Suprapubic skin (tissue), 4 donors: Measurements from ENCODE around the gene LTBP3. TPM values are rescaled to one million over a fixed set of nuclear protein-coding genes. Genes with fewer than 3 reads are reported as not detected.

Experiments used
- DNase-seq, 2 donors: peaks; one replicate each; pipeline ENCODE4 v3.0.0-alpha.2; 2019; ENCODE audit warnings: low spot score in 2 of 2
- H3K27ac ChIP-seq: fragments of 200-600 bp; sonication (generic); one replicate; pipeline ENCODE4 v1.5.1; 2019
- H3K27me3 ChIP-seq: fragments of 200-600 bp; sonication (generic); one replicate; pipeline ENCODE4 v1.5.1; 2019
- H3K36me3 ChIP-seq: fragments of 200-600 bp; sonication (generic); one replicate; pipeline ENCODE4 v1.5.1; 2019
- H3K4me1 ChIP-seq: fragments of 200-600 bp; sonication (generic); one replicate; pipeline ENCODE4 v1.5.1; 2019
- H3K4me3 ChIP-seq: fragments of 200-600 bp; sonication (generic); one replicate; pipeline ENCODE4 v1.5.1; 2019; ENCODE audit warnings: mild to moderate bottlenecking
- H3K9me3 ChIP-seq: fragments of 200-600 bp; sonication (generic); one replicate; pipeline ENCODE4 v1.5.1; 2019
- EP300 ChIP-seq: sonication (generic); formaldehyde crosslinking; IDR thresholded peaks from one replicate; pipeline ENCODE4 v1.6.1; 2017; ENCODE audit warnings: antibody characterized with exemption
- POLR2A ChIP-seq, 2 donors: fragments of 450-650 bp; IDR thresholded peaks; one replicate each; pipeline ENCODE4 v1.6.1; 2017; ENCODE audit warnings: antibody characterized with exemption in 2 of 2, mild to moderate bottlenecking in 2 of 2, moderate library complexity in 2 of 2
- POLR2AphosphoS5 ChIP-seq, 3 donors: sonication (generic); formaldehyde crosslinking; IDR thresholded peaks; one replicate each; pipeline ENCODE4 v1.6.1; 2017; ENCODE audit warnings: antibody characterized with exemption in 3 of 3
- WGBS: methylation state at CpG from one replicate; pipeline ENCODE4 v1.1.5; 2018; 5-methylcytosine and 5-hydroxymethylcytosine counted together
- total RNA-seq, 4 donors: library from RNA; depleted of rRNA; stranded (reverse); fragments of >200 nt; gene quantifications; one replicate each; pipeline ENCODE4 v1.1.0, GENCODE V29; 2016
- TF ChIP-seq, protein P1 (sequence below), 2 donors: fragments of 200-600 bp in 1 of 2; fragments of 450-650 bp in 1 of 2; sonication (generic) in 1 of 2; IDR thresholded peaks; one replicate each; pipeline ENCODE4 v1.5.1; 2016 to 2019; ENCODE audit warnings: antibody characterized with exemption in 2 of 2, mild to moderate bottlenecking in 1 of 2, moderate library complexity in 1 of 2

The LTBP3 gene
- total RNA-seq, 4 donors from 2014 or later: 65.1 to 86.7 (median 71.0) TPM

DNA sequence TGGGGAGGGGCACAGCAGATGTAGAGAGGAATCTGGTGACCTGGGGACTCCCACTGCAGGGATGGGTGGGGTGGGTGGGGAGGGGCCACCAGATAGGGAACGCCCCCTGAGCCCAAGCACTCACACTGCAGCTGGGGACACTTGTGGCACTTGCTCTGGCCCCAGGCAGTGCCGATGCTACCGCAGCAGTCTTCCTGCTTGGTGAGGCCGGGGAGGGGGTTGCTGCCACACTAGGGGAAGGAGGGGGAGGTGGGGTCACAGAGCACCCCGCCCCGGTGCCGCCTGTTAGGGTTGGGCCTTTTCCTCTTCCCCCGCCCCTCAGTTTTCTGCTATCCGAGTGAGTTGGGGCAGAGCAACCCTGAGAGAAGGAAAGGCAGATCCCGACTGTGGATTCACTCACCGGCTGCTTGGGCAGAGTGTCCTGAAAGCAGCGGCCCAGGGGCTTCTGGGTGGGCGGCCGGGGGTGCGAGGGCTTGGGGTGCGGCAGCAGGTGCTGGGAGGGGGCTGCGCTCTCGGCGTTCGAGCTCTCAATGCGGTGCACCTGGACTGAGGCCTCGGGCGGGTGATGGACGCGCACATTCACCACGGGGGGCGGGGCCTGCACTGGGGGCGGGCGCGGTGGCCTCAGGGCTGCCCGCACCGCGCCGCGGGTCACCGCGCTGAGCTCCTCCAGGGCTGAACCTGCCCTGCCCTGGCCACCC lies 4.7 kb downstream of the LTBP3 start:
- H3K27ac ChIP-seq: no peak overlapping the region
- H3K36me3 ChIP-seq: peaks cover 14% of the 10 kb centered on the region
- TF ChIP-seq, protein P1, sequence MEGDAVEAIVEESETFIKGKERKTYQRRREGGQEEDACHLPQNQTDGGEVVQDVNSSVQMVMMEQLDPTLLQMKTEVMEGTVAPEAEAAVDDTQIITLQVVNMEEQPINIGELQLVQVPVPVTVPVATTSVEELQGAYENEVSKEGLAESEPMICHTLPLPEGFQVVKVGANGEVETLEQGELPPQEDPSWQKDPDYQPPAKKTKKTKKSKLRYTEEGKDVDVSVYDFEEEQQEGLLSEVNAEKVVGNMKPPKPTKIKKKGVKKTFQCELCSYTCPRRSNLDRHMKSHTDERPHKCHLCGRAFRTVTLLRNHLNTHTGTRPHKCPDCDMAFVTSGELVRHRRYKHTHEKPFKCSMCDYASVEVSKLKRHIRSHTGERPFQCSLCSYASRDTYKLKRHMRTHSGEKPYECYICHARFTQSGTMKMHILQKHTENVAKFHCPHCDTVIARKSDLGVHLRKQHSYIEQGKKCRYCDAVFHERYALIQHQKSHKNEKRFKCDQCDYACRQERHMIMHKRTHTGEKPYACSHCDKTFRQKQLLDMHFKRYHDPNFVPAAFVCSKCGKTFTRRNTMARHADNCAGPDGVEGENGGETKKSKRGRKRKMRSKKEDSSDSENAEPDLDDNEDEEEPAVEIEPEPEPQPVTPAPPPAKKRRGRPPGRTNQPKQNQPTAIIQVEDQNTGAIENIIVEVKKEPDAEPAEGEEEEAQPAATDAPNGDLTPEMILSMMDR (IDR thresholded peaks at IDR 0.05): no peak
- TF ChIP-seq POLR2A (IDR thresholded peaks at IDR 0.05) (no peak), EP300 (no peak), POLR2AphosphoS5 (IDR thresholded peaks at IDR 0.05) (no peak)
- H3K9me3 ChIP-seq: no peaks in the 10 kb centered on the region
- no peaks in the 10 kb centered on the region for H3K27me3 ChIP-seq
- H3K4me3 ChIP-seq: no peak overlapping the region
- 55% methylated on average over 11 of the region's 37 CpGs for WGBS
- no peak for DNase-seq
- H3K4me1 ChIP-seq: peaks cover 67% of the 10 kb centered on the region

DNA sequence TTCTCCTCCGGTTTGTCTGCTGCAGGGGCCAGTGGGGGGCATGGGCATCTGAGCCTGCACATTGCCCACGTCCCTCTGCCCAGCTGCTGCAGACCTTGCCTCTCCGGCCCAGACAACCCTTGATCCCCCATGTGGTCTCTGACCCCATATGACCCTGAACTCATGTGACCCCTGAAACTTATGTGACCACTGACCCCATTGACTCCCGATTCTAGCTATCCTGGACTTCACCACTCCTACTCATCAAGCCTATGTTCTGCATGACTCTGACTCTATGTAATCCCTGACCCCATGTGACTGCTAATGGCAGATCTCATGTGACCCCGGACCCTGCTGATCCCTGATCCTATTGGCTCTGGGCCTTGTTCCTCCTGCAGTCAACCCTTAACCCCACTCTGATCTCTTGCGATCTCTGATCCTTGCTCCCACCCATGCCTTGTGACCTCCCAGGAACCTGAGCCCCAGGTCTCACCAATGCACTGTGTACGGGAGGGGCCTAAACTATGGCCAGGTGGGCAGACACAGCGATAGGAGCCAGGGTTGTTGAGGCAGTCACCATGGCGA lies 5.7 kb downstream of the LTBP3 start:
- WGBS: 89% methylated on average over 5 of the region's 9 CpGs
- no peaks in the 10 kb centered on the region for H3K9me3 ChIP-seq
- no peak overlapping the region for H3K27ac ChIP-seq
- no peak for TF ChIP-seq POLR2A (IDR thresholded peaks at IDR 0.05)
- no peak for TF ChIP-seq EP300
- TF ChIP-seq, protein P1 (IDR thresholded peaks at IDR 0.05): no peak
- TF ChIP-seq POLR2AphosphoS5 (IDR thresholded peaks at IDR 0.05): no peak
- H3K27me3 ChIP-seq: no peaks in the 10 kb centered on the region
- no peak overlapping the region for H3K4me3 ChIP-seq
- DNase-seq: no peak
- H3K4me1 ChIP-seq: peaks cover 57% of the 10 kb centered on the region
- peaks cover 14% of the 10 kb centered on the region for H3K36me3 ChIP-seq

DNA sequence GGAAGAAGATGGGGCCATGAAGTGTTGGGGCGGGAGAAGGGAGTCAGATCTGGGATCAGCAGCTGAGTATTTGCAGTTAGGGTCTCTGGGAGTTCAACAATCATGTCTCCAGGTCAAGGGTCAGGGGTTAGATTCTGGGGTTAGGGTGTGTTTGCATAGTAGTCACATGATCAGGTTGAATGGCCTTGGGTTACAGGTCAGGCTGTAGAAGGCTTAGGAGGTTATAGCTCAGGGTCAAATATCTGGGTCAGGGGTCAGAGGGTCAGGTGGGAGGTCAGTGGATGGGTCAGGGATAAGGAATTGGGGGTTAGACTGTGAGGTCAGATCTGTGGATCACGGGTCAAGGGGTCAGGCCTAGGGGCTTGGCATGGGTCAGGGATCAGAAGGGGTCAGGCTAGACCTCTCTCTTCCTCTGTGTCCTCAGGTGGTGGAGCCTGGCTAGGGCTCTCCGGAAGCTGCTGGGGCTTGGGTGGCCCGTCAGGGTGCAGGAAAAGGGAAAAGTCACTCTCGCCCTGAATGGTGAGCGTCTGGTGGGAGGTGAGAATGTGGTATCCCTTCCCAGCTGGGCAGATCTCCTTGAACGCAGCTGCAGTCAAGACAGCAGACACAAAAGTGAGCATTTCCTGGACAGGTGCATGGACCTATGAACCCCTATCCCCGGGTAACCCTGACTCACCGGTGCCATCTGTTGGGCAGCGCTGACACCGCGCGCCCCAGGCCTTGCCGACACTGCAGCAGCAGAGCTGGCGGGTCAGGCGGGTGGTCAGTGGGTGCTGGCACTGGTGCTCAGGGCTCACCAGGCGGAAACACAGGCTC lies 6.4 kb downstream of the LTBP3 start:
- TF ChIP-seq, protein P1 (IDR thresholded peaks at IDR 0.05): peak in 1 of 2 donors; percentile 56
- no peak for TF ChIP-seq POLR2AphosphoS5 (IDR thresholded peaks at IDR 0.05)
- H3K36me3 ChIP-seq: peaks cover 14% of the 10 kb centered on the region
- 89% methylated on average over 6 of the region's 17 CpGs for whole genome bisulfite sequencing

DNA sequence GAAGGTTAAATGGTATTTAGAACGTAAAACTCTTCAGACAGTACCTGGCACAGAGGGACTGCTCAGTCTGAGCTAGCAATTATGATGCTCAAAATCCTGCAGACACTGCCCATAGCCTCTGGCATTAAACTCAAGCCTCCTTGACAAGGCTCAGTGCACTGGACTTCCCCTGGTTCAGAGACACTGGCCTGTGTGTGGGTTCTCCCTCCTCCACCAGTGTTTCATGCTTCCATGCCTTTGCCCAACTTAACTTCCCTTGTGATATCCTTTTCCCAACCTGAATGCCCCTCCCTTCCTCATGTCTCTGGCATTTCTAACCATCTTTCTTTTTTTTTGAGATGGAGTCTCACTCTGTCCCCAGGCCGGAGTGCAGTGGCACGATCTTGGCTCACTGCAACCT lies 9.1 kb downstream of the LTBP3 start:
- Histone ChIP-seq H3K9me3 (no peaks in the 10 kb centered on the region), H3K27ac (no peak overlapping the region), H3K4me3 (no peak overlapping the region), H3K4me1 (peaks cover 38% of the 10 kb centered on the region), H3K36me3 (peaks cover 14% of the 10 kb centered on the region), H3K27me3 (no peaks in the 10 kb centered on the region)
- TF ChIP-seq EP300 (no peak), POLR2A (IDR thresholded peaks at IDR 0.05) (no peak), POLR2AphosphoS5 (IDR thresholded peaks at IDR 0.05) (no peak)
- TF ChIP-seq, protein P1 (IDR thresholded peaks at IDR 0.05): no peak
- 88% methylated on average over 3 of the region's 3 CpGs for WGBS
- DNase-seq: no peak

More for the DNA sequence above, 6.4 kb downstream of the LTBP3 start:
- Histone ChIP-seq H3K4me1 (peaks cover 53% of the 10 kb centered on the region), H3K27me3 (no peaks in the 10 kb centered on the region), H3K27ac (no peak overlapping the region), H3K4me3 (no peak overlapping the region), H3K9me3 (no peaks in the 10 kb centered on the region)
- DNase-seq: no peak

DNA sequence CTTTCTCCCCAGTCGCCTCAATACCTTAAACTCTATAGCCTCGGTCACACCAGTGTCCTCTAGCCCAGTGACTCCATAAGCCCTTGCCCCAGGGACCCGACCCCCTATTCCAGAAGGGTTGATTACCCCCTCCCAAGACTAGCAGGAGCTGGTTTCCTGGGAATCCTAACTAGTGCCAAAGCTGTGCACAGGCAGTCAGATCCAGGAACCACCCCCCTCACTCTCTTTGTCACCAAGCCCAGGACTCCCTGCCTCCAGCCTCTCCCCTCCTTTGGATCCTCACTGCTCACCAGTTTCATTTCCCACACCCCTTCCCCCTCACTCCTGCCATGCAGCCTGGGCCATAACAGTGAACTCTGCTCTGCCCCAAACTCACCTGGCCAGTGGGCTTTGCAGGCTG lies 9.8 kb downstream of the LTBP3 start:
- TF ChIP-seq POLR2AphosphoS5 (IDR thresholded peaks at IDR 0.05) (no peak), EP300 (no peak), POLR2A (IDR thresholded peaks at IDR 0.05) (no peak)
- TF ChIP-seq, protein P1 (IDR thresholded peaks at IDR 0.05): no peak
- H3K4me3 ChIP-seq: no peak overlapping the region
- no peaks in the 10 kb centered on the region for H3K9me3 ChIP-seq
- WGBS: 95% methylated on average over 3 of the region's 3 CpGs
- peaks cover 32% of the 10 kb centered on the region for H3K4me1 ChIP-seq
- H3K36me3 ChIP-seq: peaks cover 14% of the 10 kb centered on the region
- no peaks in the 10 kb centered on the region for H3K27me3 ChIP-seq
- no peak for DNase-seq
- no peak overlapping the region for H3K27ac ChIP-seq
